A549 (cell line): ENCODE results near the gene SLU7. TPM values are rescaled to one million over a fixed set of nuclear protein-coding genes. Genes with fewer than 3 reads are reported as not detected.
A peak's percentile ranks its signal among the peaks of the same experiment; 100 is the strongest.

Experiments used
- ATAC-seq, 2 experiments: fragments of 200-7000 bp in 1 of 2; fragments of >200 bp in 1 of 2; cut with Nextera tagmentation in 1 of 2; cut with Tn5 transposase in 1 of 2; 3 replicates each; pipeline versions ENCODE4 v1.8.0 to v1.9.1; 2018 to 2020; ENCODE audit warnings: mild to moderate bottlenecking in 1 of 2, moderate library complexity in 1 of 2
- CTCF ChIA-PET: fragments of 300-600 bp; sonication (Branson Sonifier 250); formaldehyde crosslinking; extraction: SDS; loops from one replicate; lab custom pipeline; 2021; ENCODE audit warnings: antibody characterized with exemption, inconsistent platforms; lab: Yijun Ruan, JAX
- POLR2A ChIA-PET: fragments of 350-600 bp; formaldehyde crosslinking; extraction: SDS; loops from one replicate; lab custom pipeline; 2021; ENCODE audit warnings: antibody characterized with exemption, inconsistent platforms; lab: Yijun Ruan, JAX
- DNase-seq, 2 experiments: peaks; one replicate each; pipeline versions ENCODE4 v3.0.0 to v3.0.0-alpha.2; 2011 to 2016; ENCODE audit warnings: low read depth in 1 of 2, low spot score in 1 of 2
- FAIRE-seq: peaks from 2 replicates; lab custom pipeline; 2011; peaks lifted over from hg19 to GRCh38; lab: Jason Lieb, UNC
- H3K27ac ChIP-seq, 2 experiments: fragments of >200 bp; sonication (Bioruptor Twin); formaldehyde crosslinking; 3 replicates each; pipeline ENCODE4 v1.5.1; 2016 to 2017
- H3K4me1 ChIP-seq: fragments of >200 bp; sonication (Bioruptor Twin); formaldehyde crosslinking; 3 replicates; pipeline ENCODE4 v1.6.1; 2016
- H3K4me2 ChIP-seq: fragments of >200 bp; sonication (Bioruptor Twin); formaldehyde crosslinking; 3 replicates; pipeline ENCODE4 v1.6.1; 2016
- H3K4me3 ChIP-seq: fragments of >200 bp; sonication (Bioruptor Twin); formaldehyde crosslinking; 3 replicates; pipeline ENCODE4 v1.5.1; 2016
- H3K9me3 ChIP-seq: fragments of >200 bp; sonication (Bioruptor Twin); formaldehyde crosslinking; 3 replicates; pipeline ENCODE4 v1.6.1; 2016
- BCL3 ChIP-seq: fragments of >200 bp; sonication (Bioruptor Twin); formaldehyde crosslinking; IDR thresholded peaks from 3 replicates; pipeline ENCODE4 v1.6.1; 2016
- CBX8 ChIP-seq: fragments of 200-600 bp; sonication (generic); IDR thresholded peaks from 2 replicates; pipeline ENCODE4 v1.6.1; 2016
- CEBPB ChIP-seq, 2 experiments: fragments of >200 bp in 1 of 2; sonication (Bioruptor Twin) in 1 of 2; formaldehyde crosslinking in 1 of 2; IDR thresholded peaks; 2 replicates each; pipeline ENCODE4 v1.6.1; 2012 to 2016
- CHD4 ChIP-seq: fragments of 200-600 bp; sonication (generic); IDR thresholded peaks from 2 replicates; pipeline ENCODE4 v1.6.1; 2016; ENCODE audit warnings: antibody characterized with exemption, mild to moderate bottlenecking, borderline replicate concordance
- E2F6 ChIP-seq: IDR thresholded peaks from 2 replicates; pipeline ENCODE4 v1.6.1; 2012; ENCODE audit warnings: low read depth, borderline replicate concordance
- HOXB13 ChIP-seq: fragments of 250-450 bp; sonication (Bioruptor Pico); IDR thresholded peaks from 2 replicates; pipeline ENCODE4 v1.5.0; 2020; ENCODE audit warnings: low read depth, mild to moderate bottlenecking, moderate library complexity
- HOXB5 ChIP-seq: fragments of 250-450 bp; sonication (Bioruptor Pico); IDR thresholded peaks from 2 replicates; pipeline ENCODE4 v1.5.0; 2020; ENCODE audit warnings: mild to moderate bottlenecking, moderate library complexity
- JUNB ChIP-seq: fragments of >200 bp; sonication (Bioruptor Twin); formaldehyde crosslinking; IDR thresholded peaks from 2 replicates; pipeline ENCODE4 v1.6.1; 2016
- KDM1A ChIP-seq: fragments of 200-600 bp; sonication (generic); IDR thresholded peaks from 2 replicates; pipeline ENCODE4 v1.6.1; 2016; ENCODE audit warnings: low read depth, mild to moderate bottlenecking
- KDM5A ChIP-seq: fragments of 200-600 bp; sonication (generic); IDR thresholded peaks from 2 replicates; pipeline ENCODE4 v1.6.1; 2016; ENCODE audit warnings: antibody characterized with exemption, mild to moderate bottlenecking
- NPAS2 ChIP-seq: fragments of 250-450 bp; sonication (Bioruptor Pico); IDR thresholded peaks from 2 replicates; pipeline ENCODE4 v1.8.0; 2022; ENCODE audit warnings: mild to moderate bottlenecking, moderate library complexity, borderline replicate concordance
- PHF8 ChIP-seq: fragments of 200-600 bp; sonication (generic); IDR thresholded peaks from 2 replicates; pipeline ENCODE4 v1.6.1; 2016; ENCODE audit warnings: low read depth, mild to moderate bottlenecking, antibody characterized with exemption, moderate library complexity, borderline replicate concordance
- RAD21 ChIP-seq, 2 experiments: fragments of >200 bp in 1 of 2; sonication (Bioruptor Twin) in 1 of 2; formaldehyde crosslinking in 1 of 2; IDR thresholded peaks in 1 of 2; conservative IDR thresholded peaks in 1 of 2; 2 replicates in 1 of 2; 3 replicates in 1 of 2; pipeline ENCODE4 v1.6.1; 2012 to 2018; ENCODE audit warnings: inconsistent platforms in 1 of 2
- SMC3 ChIP-seq: fragments of >200 bp; sonication (Bioruptor Twin); formaldehyde crosslinking; IDR thresholded peaks from 3 replicates; pipeline ENCODE4 v1.6.1; 2018; ENCODE audit warnings: inconsistent platforms
- TP53 ChIP-seq: fragments of 250-450 bp; sonication (Bioruptor Pico); IDR thresholded peaks from 2 replicates; pipeline ENCODE4 v1.5.0; 2021; ENCODE audit warnings: mild to moderate bottlenecking, moderate library complexity
- USF2 ChIP-seq: fragments of 450-650 bp; IDR thresholded peaks from 2 replicates; pipeline ENCODE4 v1.6.1; 2014; ENCODE audit warnings: antibody characterized with exemption
- ZC3H11A ChIP-seq: fragments of 450-650 bp; IDR thresholded peaks from 2 replicates; pipeline ENCODE4 v1.6.1; 2014; ENCODE audit warnings: antibody characterized with exemption, mild to moderate bottlenecking
- WGBS: methylation state at CpG from one replicate; pipeline ENCODE4 v1.1.6; 2017; ENCODE audit errors: missing lambda C conversion rate; 5-methylcytosine and 5-hydroxymethylcytosine counted together
- polyA plus RNA-seq, 4 experiments: library from polyadenylated mRNA; depleted of rRNA in 3 of 4; stranded (reverse); fragments of >200 nt; fragmentation: RNase III in 1 of 4; extraction: RNeasy Plus Mini Kit Qiagen cat#74134 plus additional on column Dnase treatment in 1 of 4; gene quantifications; 2 replicates in 3 of 4; 3 replicates in 1 of 4; pipeline ENCODE4 v1.2.3, GENCODE V29; 2011 to 2017
- TF ChIP-seq, protein P1 (sequence below): fragments of >200 bp; sonication (Bioruptor Twin); formaldehyde crosslinking; IDR thresholded peaks from 3 replicates; pipeline ENCODE4 v1.5.1; 2016
- TF ChIP-seq, protein P2 (sequence below): fragments of 250-450 bp; sonication (Bioruptor Pico); IDR thresholded peaks from 2 replicates; pipeline ENCODE4 v1.5.0; 2020; ENCODE audit warnings: low read depth, mild to moderate bottlenecking, moderate library complexity

Gene SLU7
- polyA plus RNA-seq, 2 of the 4 experiments (the other 2 are of a cell fraction), result 67.0 to 75.5 TPM

- DNase-seq (peak; percentile 74 to 91), FAIRE-seq (peak; percentile 68), ATAC-seq (peak; percentile 86 to 97)
- peak overlapping the region; percentile 39 for H3K4me3 ChIP-seq
- WGBS, result 2% methylated on average over 11 of the region's 11 CpGs
- H3K4me1 ChIP-seq, result no peaks in the 10 kb centered on the region
- no peaks in the 10 kb centered on the region for H3K9me3 ChIP-seq
- H3K27ac ChIP-seq, result peak overlapping the region in 1 of 2 experiments; percentile 68; a peak in 3 of 6 replicates
- ChIA-PET POLR2A (interaction anchor here (1.4 to 1.7 kb wide), 2 partner anchors 17 to 20 kb away, joined by 5 to 7 read pairs; partner anchors contain the start of genes PTTG1 and SLU7), CTCF (interaction anchor here (0.6 to 5.7 kb wide), 29 partner anchors 9 to 1189 kb away, joined by 3 to 139 read pairs (median 5); partner anchors contain the start of genes PTTG1 and SLU7)
- H3K4me2 ChIP-seq, result peak overlapping the region; percentile 78
- no peak for TF ChIP-seq KDM1A
- TF ChIP-seq CHD4, result no peak
- TF ChIP-seq JUNB, result no peak
- TF ChIP-seq, protein P1, sequence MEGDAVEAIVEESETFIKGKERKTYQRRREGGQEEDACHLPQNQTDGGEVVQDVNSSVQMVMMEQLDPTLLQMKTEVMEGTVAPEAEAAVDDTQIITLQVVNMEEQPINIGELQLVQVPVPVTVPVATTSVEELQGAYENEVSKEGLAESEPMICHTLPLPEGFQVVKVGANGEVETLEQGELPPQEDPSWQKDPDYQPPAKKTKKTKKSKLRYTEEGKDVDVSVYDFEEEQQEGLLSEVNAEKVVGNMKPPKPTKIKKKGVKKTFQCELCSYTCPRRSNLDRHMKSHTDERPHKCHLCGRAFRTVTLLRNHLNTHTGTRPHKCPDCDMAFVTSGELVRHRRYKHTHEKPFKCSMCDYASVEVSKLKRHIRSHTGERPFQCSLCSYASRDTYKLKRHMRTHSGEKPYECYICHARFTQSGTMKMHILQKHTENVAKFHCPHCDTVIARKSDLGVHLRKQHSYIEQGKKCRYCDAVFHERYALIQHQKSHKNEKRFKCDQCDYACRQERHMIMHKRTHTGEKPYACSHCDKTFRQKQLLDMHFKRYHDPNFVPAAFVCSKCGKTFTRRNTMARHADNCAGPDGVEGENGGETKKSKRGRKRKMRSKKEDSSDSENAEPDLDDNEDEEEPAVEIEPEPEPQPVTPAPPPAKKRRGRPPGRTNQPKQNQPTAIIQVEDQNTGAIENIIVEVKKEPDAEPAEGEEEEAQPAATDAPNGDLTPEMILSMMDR, result peak; percentile 84
- peak; percentile 67 for TF ChIP-seq USF2
- TF ChIP-seq SMC3, result peak; percentile 63
- TF ChIP-seq RAD21 (conservative IDR thresholded peaks at IDR 0.05 in 1 of 2, IDR thresholded peaks at IDR 0.05 in 1 of 2), result peak; percentile 48 to 55
- no peak for TF ChIP-seq HOXB13 (CRISPR knock-in tag)
- TF ChIP-seq HOXB5, result no peak
- no peak for TF ChIP-seq CBX8
- peak; percentile 46; the same call in 1 of the 2 replicates for TF ChIP-seq NPAS2
- no peak for TF ChIP-seq KDM5A
- 0 out of 4 replicates have a peak, but pooled peaks of 1 of the 2 experiments have one; percentile 13 for TF ChIP-seq CEBPB (IDR thresholded peaks at IDR 0.05)
Observed at GRCh38 chr5:160439205-160439600, 20.3 kb upstream of the SLU7 start.

GRCh38 chr5:160438316-160439204, 19.7 kb upstream of the SLU7 start:
- H3K4me1 ChIP-seq, result no peaks in the 10 kb centered on the region
- H3K9me3 ChIP-seq, result no peaks in the 10 kb centered on the region
- H3K27ac ChIP-seq, result 0 out of 6 replicates have a peak overlapping the region, but pooled peaks of 1 of the 2 experiments have one; percentile 20
- H3K4me2 ChIP-seq, result peak overlapping the region; percentile 78
- peak; percentile 58 to 75 for DNase-seq
- POLR2A ChIA-PET, result interaction anchor here (0.8 to 1.7 kb wide), 3 partner anchors 17 to 69 kb away, joined by 4 to 7 read pairs (median 5); partner anchors contain the start of genes PTTG1 and SLU7
- peak; percentile 79 to 88 for ATAC-seq
- H3K4me3 ChIP-seq, result peak overlapping the region; percentile 39
- WGBS, result 4% methylated on average over 18 of the region's 18 CpGs
- TF ChIP-seq PHF8 (no peak), ZC3H11A (no peak), E2F6 (no peak), SMC3 (peak; percentile 57; the same call in 2 of the 3 replicates), TP53 (no peak; the same call in 1 of the 2 replicates), RAD21 (conservative IDR thresholded peaks at IDR 0.05 in 1 of 2, IDR thresholded peaks at IDR 0.05 in 1 of 2) (peak; percentile 74 to 77), BCL3 (no peak)
- TF ChIP-seq, protein P2, sequence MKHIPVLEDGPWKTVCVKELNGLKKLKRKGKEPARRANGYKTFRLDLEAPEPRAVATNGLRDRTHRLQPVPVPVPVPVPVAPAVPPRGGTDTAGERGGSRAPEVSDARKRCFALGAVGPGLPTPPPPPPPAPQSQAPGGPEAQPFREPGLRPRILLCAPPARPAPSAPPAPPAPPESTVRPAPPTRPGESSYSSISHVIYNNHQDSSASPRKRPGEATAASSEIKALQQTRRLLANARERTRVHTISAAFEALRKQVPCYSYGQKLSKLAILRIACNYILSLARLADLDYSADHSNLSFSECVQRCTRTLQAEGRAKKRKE (CRISPR knock-in tag), result no peak
- TF ChIP-seq, protein P1, result peak; percentile 85
- TF ChIP-seq, all 56 proteins: peak for 3
- CTCF ChIA-PET, result interaction anchor here (0.5 to 5.7 kb wide), 35 partner anchors 9 to 1190 kb away, joined by 3 to 139 read pairs (median 4); partner anchors contain the start of genes PTTG1 and SLU7
- peak; percentile 76 for FAIRE-seq
